Suprapubic skin (tissue), 4 donors: ENCODE data around the gene PODXL.

Experiments
- CTCF ChIP-seq, 2 donors: fragments of 200-600 bp in 1 of 2; fragments of 450-650 bp in 1 of 2; sonication (generic) in 1 of 2; IDR thresholded peaks; one replicate each; pipeline ENCODE4 v1.5.1; 2016 to 2019; ENCODE audit warnings: antibody characterized with exemption in 2 of 2, mild to moderate bottlenecking in 1 of 2, moderate library complexity in 1 of 2
- EP300 ChIP-seq: sonication (generic); formaldehyde crosslinking; IDR thresholded peaks from one replicate; pipeline ENCODE4 v1.6.1; 2017; ENCODE audit warnings: antibody characterized with exemption
- POLR2AphosphoS5 ChIP-seq, 3 donors: sonication (generic); formaldehyde crosslinking; IDR thresholded peaks; one replicate each; pipeline ENCODE4 v1.6.1; 2017; ENCODE audit warnings: antibody characterized with exemption in 3 of 3

GRCh38 chr7:131603932-131604331, 47.5 kb upstream of the PODXL start:
- TF ChIP-seq CTCF (IDR thresholded peaks at IDR 0.05), result no peak
- TF ChIP-seq POLR2AphosphoS5 (IDR thresholded peaks at IDR 0.05), result no peak
- no peak for TF ChIP-seq EP300
